Mucosa of stomach (tissue), 1 donor: ENCODE measurements around the gene MMP20.

Experiments
- H3K27me3 ChIP-seq: one replicate; pipeline ENCODE4 v1.7.0; 2013; ENCODE audit warnings: mild to moderate bottlenecking, low read length; ENCODE audit not compliant: control insufficient read depth, insufficient read depth
- H3K36me3 ChIP-seq: one replicate; pipeline ENCODE4 v1.7.0; 2013; ENCODE audit warnings: low read length; ENCODE audit not compliant: control insufficient read depth, insufficient read depth
- H3K4me1 ChIP-seq: one replicate; pipeline ENCODE4 v1.7.0; 2013; ENCODE audit warnings: mild to moderate bottlenecking, low read length; ENCODE audit not compliant: control insufficient read depth, insufficient read depth
- H3K4me3 ChIP-seq: one replicate; pipeline ENCODE4 v1.7.0; 2013; ENCODE audit warnings: low read length
- H3K9ac ChIP-seq: one replicate; pipeline ENCODE4 v1.7.0; 2013; ENCODE audit warnings: mild to moderate bottlenecking, low read length, moderate library complexity
- H3K9me3 ChIP-seq: one replicate; pipeline ENCODE4 v1.7.0; 2013; ENCODE audit warnings: mild to moderate bottlenecking, low read length, moderate library complexity; ENCODE audit not compliant: control insufficient read depth
- donor health status: Pancreatic carcinoma.

Gene MMP20

DNA sequence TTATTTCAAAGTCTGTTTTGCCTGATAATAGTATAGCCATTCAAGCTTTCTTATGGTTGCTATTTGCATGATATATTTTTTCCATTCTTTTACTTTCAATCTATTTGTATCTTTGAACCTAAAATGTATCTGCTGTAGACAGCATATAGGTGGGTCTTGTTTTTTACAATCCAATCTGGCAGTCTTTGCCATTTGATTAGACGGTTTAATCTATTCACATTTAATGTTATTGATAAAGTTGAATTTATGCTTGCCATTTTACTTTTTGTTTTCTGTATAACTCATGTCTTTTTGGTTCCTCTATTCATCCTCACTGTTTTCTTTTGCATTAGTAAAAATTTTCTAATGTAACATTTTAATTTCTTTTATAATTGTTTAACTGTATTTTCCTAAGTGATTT, 37.4 kb downstream of the MMP20 start:
- Histone ChIP-seq H3K9ac (no peak overlapping the region), H3K4me3 (no peak overlapping the region), H3K9me3 (no peaks in the 10 kb centered on the region), H3K27me3 (no peaks in the 10 kb centered on the region), H3K4me1 (no peaks in the 10 kb centered on the region), H3K36me3 (no peaks in the 10 kb centered on the region)

DNA sequence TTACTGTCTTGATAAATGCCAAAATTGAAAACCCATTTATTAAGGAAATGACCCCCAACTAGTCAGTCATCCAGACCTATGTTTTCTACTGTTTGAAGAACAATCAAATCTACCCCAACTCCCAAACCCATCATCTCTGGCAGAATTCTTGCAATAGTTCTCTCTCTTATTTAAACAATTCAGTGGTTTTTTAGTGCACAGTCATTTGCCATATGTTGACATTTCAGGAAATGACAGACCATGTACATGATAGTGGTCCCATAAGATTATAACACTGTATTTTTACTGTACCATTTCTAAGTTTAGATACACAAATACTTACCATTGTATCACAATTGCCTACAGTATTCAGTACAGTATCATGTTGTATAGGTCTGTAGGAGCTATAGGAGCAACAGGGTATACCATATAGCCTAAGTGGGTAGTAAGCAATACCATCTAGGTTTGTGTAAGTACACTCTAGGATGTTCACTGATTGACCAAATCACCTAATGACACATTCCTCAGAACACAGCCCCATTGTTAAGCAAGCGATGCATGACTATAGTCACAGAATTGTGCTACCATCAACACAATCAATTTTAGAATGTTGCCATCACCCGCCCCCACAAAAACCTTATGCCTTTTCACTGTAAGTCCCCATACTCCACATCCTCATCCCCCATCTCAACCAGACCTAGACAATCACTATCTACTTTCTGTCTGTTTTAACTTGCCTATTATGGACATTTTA, 41.8 kb downstream of the MMP20 start:
- Histone ChIP-seq H3K4me3 (no peak overlapping the region), H3K36me3 (no peaks in the 10 kb centered on the region), H3K9me3 (no peaks in the 10 kb centered on the region), H3K4me1 (no peaks in the 10 kb centered on the region), H3K27me3 (no peaks in the 10 kb centered on the region), H3K9ac (no peak overlapping the region)

DNA sequence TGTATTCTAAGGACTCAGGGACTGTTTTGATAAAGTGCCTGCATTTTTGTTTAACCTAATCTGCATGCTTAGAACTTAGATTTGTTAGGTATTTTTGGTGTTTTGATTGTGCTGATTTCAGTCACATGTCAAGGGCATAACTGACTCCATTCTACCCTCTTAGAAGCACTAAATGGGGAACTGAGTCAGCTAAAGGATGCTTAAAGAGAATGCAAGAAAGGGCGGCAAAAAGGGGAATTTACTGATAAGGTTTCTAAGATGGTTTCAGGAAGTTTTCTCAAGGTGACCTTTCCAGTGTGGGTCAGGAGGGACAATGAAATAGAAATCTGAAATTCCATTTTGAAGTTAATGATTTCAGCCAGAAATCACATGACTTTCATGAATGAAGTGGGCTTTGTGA, 43.0 kb downstream of the MMP20 start:
- Histone ChIP-seq H3K36me3 (no peaks in the 10 kb centered on the region), H3K9ac (no peak overlapping the region), H3K27me3 (no peaks in the 10 kb centered on the region), H3K4me3 (no peak overlapping the region), H3K4me1 (no peaks in the 10 kb centered on the region), H3K9me3 (no peaks in the 10 kb centered on the region)

DNA sequence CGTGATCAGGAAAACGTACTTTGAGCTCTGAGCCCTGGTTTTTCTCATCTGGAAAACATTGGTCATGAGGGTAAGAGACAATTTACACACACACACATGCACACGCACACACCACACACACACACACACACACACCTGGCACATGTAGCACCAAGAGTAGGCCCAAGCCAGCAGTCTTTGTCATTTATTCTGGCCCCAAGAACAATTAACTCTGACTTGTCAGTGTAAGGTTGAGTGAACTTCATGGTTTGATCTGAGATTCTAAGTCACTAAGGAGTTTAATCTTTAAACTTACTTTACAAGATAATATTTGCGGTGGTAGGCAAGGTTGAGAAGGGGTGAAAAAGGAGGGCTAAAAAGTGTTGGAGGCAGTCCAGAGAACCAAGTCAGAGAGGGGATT, 44.1 kb downstream of the MMP20 start:
- Histone ChIP-seq H3K4me3 (no peak overlapping the region), H3K27me3 (no peaks in the 10 kb centered on the region), H3K4me1 (no peaks in the 10 kb centered on the region), H3K36me3 (no peaks in the 10 kb centered on the region), H3K9me3 (no peaks in the 10 kb centered on the region), H3K9ac (no peak overlapping the region)

DNA sequence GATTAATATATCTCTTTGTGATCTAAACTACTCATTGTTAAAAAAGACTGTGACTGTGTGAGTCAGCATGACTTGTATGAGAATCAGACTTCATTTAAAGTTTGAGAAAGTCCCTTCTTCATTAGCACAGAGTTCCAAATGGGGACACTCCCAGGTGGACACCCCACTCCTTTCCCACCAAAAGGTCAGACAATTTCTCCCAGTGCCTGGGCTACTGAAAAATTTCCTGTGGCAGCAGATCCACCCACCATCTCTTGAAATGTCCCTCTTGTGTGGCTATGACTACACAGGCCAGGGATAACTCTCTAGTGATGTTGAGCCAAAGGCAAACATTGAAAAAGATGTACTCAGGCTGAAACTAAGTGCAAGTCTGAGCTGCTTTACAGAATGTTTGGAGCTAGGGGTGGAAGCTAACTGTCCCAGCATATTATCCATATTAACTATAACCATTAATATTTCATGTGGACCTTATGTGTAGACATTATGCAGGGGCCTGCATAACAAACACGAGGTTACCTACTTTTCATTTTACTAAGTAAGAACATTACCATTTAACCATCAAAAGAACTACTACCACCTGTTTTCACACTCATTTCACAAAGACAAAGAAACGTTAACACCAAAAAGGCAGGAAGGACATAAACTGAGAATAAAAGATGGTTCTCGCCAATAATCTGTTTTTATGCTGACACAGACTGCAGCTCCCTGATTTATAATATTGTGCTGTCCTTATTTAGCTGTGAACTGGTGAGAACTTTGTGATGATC, 44.8 kb downstream of the MMP20 start:
- Histone ChIP-seq H3K9ac (no peak overlapping the region), H3K36me3 (no peaks in the 10 kb centered on the region), H3K27me3 (no peaks in the 10 kb centered on the region), H3K4me1 (no peaks in the 10 kb centered on the region), H3K9me3 (no peaks in the 10 kb centered on the region), H3K4me3 (no peak overlapping the region)

DNA sequence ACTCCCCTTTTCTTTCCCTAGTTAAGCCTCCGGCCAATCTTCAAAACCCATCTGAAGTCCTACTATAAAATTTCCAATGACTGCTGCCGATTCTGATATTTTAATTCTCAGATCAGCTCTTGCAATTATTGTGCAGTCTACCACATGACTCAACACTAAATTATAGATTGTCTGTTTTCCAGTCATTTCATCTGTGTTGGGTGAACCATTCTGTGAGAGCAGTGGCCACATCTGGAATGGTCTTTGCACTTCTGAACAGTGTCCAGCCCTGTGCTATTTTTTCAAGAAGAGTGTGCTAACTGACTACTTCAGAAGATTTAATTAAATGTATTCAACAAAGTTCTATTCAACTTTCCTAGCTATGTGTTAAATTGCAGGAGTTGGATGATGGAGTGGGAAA, 47.4 kb downstream of the MMP20 start:
- H3K36me3 ChIP-seq, result no peaks in the 10 kb centered on the region
- no peak overlapping the region for H3K4me3 ChIP-seq
- H3K27me3 ChIP-seq, result no peaks in the 10 kb centered on the region
- H3K4me1 ChIP-seq, result peaks cover 3% of the 10 kb centered on the region
- no peak overlapping the region for H3K9ac ChIP-seq
- H3K9me3 ChIP-seq, result no peaks in the 10 kb centered on the region

DNA sequence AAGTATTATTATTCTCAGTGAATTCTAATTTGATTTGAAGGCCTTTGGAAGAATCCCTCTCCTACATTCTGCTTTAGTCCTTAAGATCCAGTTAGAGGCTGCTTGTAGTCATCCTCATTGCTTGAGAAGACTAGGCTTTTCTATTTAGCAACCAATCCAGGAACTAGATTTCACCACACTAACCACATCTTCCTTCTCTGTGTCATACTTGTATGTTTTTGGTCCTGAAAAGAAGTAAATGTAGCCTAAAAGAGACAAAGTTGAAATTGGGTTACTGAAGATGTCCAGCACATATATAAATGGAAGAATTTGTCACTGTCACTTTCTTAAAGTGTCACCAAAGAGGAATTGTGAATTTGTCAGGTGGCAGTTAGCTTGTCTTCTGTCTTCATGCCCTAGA, 48.0 kb downstream of the MMP20 start:
- Histone ChIP-seq H3K4me1 (peaks cover 3% of the 10 kb centered on the region), H3K27me3 (no peaks in the 10 kb centered on the region), H3K36me3 (no peaks in the 10 kb centered on the region), H3K9me3 (no peaks in the 10 kb centered on the region), H3K4me3 (no peak overlapping the region), H3K9ac (no peak overlapping the region)

DNA sequence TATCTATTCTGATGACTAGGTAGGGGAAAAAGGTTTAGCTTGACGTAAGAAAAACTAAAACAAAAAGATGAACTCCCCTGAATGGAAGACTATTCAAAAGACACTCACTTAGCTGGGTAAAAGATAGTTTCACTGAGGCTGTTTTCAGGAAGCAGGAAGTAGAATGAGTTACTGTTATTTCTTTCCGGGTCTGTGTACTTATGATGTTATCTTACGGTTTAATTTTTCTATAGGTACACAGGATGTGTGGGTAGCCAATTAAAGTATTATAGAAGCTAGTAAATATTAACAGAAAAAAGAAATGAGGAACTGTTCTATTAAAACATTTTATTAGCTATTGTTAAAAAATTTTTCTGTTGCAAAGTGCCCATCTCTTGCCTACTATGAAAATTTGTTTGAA, 48.8 kb downstream of the MMP20 start:
- Histone ChIP-seq H3K4me1 (peaks cover 3% of the 10 kb centered on the region), H3K36me3 (no peaks in the 10 kb centered on the region)

DNA sequence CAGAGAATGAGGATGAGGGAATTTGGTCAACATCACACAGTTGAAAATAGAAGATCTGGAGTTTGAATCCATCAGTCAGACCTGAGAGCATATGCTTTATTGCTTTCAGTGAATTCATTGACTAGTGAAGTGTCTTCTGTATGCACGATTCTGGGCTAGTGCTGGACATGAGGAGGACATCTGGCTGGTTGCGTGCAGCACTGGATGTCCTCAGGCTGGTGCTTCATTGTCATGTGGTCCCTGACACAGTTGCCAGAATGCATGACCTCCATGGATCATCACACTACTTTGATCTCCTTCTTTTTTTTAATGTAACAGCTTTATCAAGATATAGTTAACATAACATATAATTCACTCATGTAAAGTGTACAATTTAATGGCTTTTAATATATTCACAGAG, 50.1 kb downstream of the MMP20 start:
- peaks cover 3% of the 10 kb centered on the region for H3K4me1 ChIP-seq
- no peak overlapping the region for H3K9ac ChIP-seq
- H3K4me3 ChIP-seq, result no peak overlapping the region
- H3K27me3 ChIP-seq, result no peaks in the 10 kb centered on the region
- H3K36me3 ChIP-seq, result no peaks in the 10 kb centered on the region
- no peaks in the 10 kb centered on the region for H3K9me3 ChIP-seq

More for the DNA sequence above, 48.8 kb downstream of the MMP20 start:
- no peaks in the 10 kb centered on the region for H3K27me3 ChIP-seq
- H3K9ac ChIP-seq, result no peak overlapping the region
- no peaks in the 10 kb centered on the region for H3K9me3 ChIP-seq
- H3K4me3 ChIP-seq, result no peak overlapping the region

DNA sequence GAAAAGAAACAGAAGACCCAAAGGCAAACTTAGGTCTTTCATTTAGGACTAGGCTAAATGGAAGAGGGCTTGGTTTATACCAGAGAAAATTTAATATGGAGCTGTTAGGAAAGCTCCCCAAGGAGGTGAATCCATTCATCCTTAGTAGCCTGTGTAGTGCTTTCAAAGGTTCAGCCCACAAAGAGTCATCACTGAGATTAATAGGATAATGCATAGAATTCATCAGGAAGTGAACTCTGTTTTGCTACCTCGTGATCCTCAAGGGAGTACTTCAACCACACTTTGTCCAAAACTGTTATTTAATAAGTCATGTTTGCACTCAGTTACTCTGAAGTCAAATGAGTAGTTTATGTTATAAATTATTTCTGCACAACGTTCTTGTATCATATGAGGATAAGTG, 51.3 kb downstream of the MMP20 start:
- Histone ChIP-seq H3K9ac (no peak overlapping the region), H3K9me3 (no peaks in the 10 kb centered on the region), H3K27me3 (no peaks in the 10 kb centered on the region), H3K4me1 (peaks cover 3% of the 10 kb centered on the region), H3K4me3 (no peak overlapping the region), H3K36me3 (no peaks in the 10 kb centered on the region)

DNA sequence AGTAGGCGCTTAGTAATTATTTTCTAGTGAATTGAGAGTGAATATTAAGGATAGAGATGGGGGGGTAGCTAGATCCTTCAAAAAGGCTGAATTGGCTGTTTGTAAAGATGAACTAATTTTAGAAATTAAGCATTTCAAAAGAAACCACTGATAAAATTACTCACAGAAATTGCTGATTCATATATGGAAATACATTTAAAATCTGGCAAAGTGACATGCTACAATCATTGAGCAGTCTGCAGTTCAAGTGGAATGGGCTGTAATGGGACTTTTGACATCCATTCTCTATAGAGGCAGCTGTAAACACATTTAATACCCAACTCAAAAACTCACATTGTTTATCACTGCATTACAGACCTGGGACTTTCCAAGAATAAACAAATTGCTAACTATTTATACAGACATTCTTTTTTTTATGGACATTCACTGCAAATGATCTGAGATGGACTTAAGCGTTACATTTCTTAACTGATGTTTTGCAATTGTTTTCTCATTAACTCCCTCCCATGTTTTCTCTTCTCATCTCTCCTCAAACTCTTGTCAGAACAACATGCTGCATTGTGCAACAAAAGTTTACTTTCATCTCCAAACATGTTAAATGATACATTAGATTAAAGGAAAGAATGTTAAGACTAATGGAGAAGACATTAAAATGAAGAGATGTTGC, 52.4 kb downstream of the MMP20 start:
- Histone ChIP-seq H3K9ac (no peak overlapping the region), H3K9me3 (no peaks in the 10 kb centered on the region), H3K27me3 (no peaks in the 10 kb centered on the region), H3K4me1 (peaks cover 3% of the 10 kb centered on the region), H3K36me3 (no peaks in the 10 kb centered on the region), H3K4me3 (no peak overlapping the region)

DNA sequence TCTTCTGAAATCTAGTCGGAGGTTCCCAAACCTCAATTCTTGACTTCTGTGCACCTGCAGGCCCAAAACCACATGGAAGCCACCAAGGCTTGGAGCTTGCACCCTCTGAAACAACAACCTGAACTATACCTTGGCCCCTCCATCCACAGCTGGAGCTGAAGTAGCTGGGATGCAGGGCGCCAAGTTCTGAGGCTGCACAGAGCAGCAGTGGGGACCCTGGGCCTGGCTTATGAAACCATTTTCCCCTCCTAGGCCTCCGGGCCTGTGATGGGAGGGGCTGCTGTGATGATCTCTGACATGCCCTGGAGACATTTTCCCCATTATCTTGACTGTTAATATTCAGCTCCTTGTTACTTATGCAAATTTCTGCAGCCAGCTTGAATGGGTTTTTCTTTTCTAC, 56.3 kb downstream of the MMP20 start:
- H3K36me3 ChIP-seq, result no peaks in the 10 kb centered on the region
- no peaks in the 10 kb centered on the region for H3K27me3 ChIP-seq
- peaks cover 1% of the 10 kb centered on the region for H3K4me1 ChIP-seq
- no peaks in the 10 kb centered on the region for H3K9me3 ChIP-seq
- H3K4me3 ChIP-seq, result no peak overlapping the region
- no peak overlapping the region for H3K9ac ChIP-seq
